CD4-positive, alpha-beta T cell treated with Interferon gamma for 1 hour (primary cell): ENCODE data around the gene P2RX6.
"Not testable (repeated sequence)": the region's sequence is repeated elsewhere in the genome, so short reads cannot be mapped to it uniquely, and the experiment has no call there.

Source experiments
- DNase-seq: peaks from one replicate; pipeline ENCODE4 v3.0.0-alpha.2; 2020

Gene P2RX6

GRCh38 chr22:21060363-21060762 lies 45.4 kb downstream of the P2RX6 start:
- DNase-seq: not testable (repeated sequence)

- DNase-seq: not testable (repeated sequence)
Measured at GRCh38 chr22:21061660-21062321, 46.8 kb downstream of the P2RX6 start.

- not testable (repeated sequence) for DNase-seq
Measured at GRCh38 chr22:21064425-21064824, 49.5 kb downstream of the P2RX6 start.

- DNase-seq: no peak
Measured at GRCh38 chr22:21064917-21065864, 50.2 kb downstream of the P2RX6 start.

- no peak for DNase-seq
Measured at GRCh38 chr22:21067075-21067900, 52.3 kb downstream of the P2RX6 start.

GRCh38 chr22:21067901-21068680 lies 53.1 kb downstream of the P2RX6 start:
- DNase-seq: no peak

- no peak for DNase-seq
Measured at GRCh38 chr22:21068681-21069276, 53.8 kb downstream of the P2RX6 start.

- no peak for DNase-seq
Measured at GRCh38 chr22:21069375-21069774, 54.4 kb downstream of the P2RX6 start.

- no peak for DNase-seq
Measured at GRCh38 chr22:21070690-21071615, 56.0 kb downstream of the P2RX6 start.

GRCh38 chr22:21071796-21072195 lies 56.8 kb downstream of the P2RX6 start:
- DNase-seq: not testable (repeated sequence)

- no peak for DNase-seq
Measured at GRCh38 chr22:21073023-21073422, 58.1 kb downstream of the P2RX6 start.

GRCh38 chr22:21073482-21073881 lies 58.5 kb downstream of the P2RX6 start:
- no peak for DNase-seq

- peak; percentile 45 for DNase-seq
Measured at GRCh38 chr22:21074102-21074715, 59.2 kb downstream of the P2RX6 start.

GRCh38 chr22:21075516-21076138 lies 60.7 kb downstream of the P2RX6 start:
- no peak for DNase-seq

GRCh38 chr22:21076912-21077625 lies 62.1 kb downstream of the P2RX6 start:
- DNase-seq: no peak
